AG09309 (cell line): ENCODE results near the gene ELF2.

Source experiments
- DNase-seq: peaks from one replicate; pipeline ENCODE4 v3.0.0-alpha.2; 2010; ENCODE audit warnings: low read depth
- H3K4me3 ChIP-seq: 2 replicates; pipeline ENCODE4 v1.5.1; 2011; ENCODE audit warnings: mild to moderate bottlenecking, low read depth, low read length, moderate library complexity; ENCODE audit not compliant: control insufficient read depth
- TF ChIP-seq, protein P1 (sequence below): IDR thresholded peaks from 2 replicates; pipeline ENCODE4 v1.5.1; 2011; ENCODE audit warnings: mild to moderate bottlenecking, low read depth, low read length, inconsistent platforms; ENCODE audit not compliant: insufficient read depth, control insufficient read depth; ENCODE audit errors: missing control alignments

Gene ELF2

DNA sequence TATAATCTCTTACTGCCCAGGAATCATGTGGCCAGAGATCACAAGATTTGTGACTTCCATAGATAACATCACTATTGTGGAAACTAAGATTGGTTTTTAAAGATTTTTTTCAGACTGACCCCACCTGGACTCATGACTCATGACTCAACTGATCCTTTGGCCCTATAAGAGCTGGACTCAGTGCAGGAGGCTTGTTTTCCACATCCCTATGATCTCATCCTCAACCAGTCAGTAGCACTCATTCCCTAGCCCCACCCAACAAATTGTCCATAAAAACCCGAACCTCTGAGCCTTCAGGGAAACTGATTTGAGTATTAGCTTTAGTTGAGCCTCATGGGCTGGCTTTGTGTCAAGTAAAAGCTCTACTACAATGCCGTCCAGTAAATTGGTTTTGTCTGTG is 169.4 kb downstream of the ELF2 start:
- no peak for DNase-seq
- no peak overlapping the region for H3K4me3 ChIP-seq
- TF ChIP-seq, protein P1, sequence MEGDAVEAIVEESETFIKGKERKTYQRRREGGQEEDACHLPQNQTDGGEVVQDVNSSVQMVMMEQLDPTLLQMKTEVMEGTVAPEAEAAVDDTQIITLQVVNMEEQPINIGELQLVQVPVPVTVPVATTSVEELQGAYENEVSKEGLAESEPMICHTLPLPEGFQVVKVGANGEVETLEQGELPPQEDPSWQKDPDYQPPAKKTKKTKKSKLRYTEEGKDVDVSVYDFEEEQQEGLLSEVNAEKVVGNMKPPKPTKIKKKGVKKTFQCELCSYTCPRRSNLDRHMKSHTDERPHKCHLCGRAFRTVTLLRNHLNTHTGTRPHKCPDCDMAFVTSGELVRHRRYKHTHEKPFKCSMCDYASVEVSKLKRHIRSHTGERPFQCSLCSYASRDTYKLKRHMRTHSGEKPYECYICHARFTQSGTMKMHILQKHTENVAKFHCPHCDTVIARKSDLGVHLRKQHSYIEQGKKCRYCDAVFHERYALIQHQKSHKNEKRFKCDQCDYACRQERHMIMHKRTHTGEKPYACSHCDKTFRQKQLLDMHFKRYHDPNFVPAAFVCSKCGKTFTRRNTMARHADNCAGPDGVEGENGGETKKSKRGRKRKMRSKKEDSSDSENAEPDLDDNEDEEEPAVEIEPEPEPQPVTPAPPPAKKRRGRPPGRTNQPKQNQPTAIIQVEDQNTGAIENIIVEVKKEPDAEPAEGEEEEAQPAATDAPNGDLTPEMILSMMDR, result no peak
